ENCODE measurements around the gene PSMD3.

- TF ChIP-seq, protein P1, sequence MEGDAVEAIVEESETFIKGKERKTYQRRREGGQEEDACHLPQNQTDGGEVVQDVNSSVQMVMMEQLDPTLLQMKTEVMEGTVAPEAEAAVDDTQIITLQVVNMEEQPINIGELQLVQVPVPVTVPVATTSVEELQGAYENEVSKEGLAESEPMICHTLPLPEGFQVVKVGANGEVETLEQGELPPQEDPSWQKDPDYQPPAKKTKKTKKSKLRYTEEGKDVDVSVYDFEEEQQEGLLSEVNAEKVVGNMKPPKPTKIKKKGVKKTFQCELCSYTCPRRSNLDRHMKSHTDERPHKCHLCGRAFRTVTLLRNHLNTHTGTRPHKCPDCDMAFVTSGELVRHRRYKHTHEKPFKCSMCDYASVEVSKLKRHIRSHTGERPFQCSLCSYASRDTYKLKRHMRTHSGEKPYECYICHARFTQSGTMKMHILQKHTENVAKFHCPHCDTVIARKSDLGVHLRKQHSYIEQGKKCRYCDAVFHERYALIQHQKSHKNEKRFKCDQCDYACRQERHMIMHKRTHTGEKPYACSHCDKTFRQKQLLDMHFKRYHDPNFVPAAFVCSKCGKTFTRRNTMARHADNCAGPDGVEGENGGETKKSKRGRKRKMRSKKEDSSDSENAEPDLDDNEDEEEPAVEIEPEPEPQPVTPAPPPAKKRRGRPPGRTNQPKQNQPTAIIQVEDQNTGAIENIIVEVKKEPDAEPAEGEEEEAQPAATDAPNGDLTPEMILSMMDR (IDR thresholded peaks at IDR 0.05), result no peak
- no peak for TF ChIP-seq ZFX (IDR thresholded peaks at IDR 0.05; ENCODE audit: borderline replicate concordance)
These were observed 44.7 kb upstream of the PSMD3 start for GRCh38 chr17:39935909-39936308.
